ENCODE data around the gene CFAP90. TPM values are rescaled to one million over a fixed set of nuclear protein-coding genes. Genes with fewer than 3 reads are reported as not detected.

CFAP90 gene
- not detected for total RNA-seq
- not detected for total RNA-seq (2013)
- 0 to 0.15 (median 0) reads per million in 29 experiments for total RNA-seq

- Mint-ChIP-seq H3K27ac (no peak within 1 kb of the TSS), H3K4me3 (peak within 1 kb of the TSS; percentile 76 to 83 (median 82)), H3K36me3 (no peaks in the 10 kb centered on the region), H3K27me3 (peaks cover 13 to 24% of the 10 kb centered on the region in 2 donors), H3K9me3 (no peaks in the 10 kb centered on the region), H3K4me1 (peaks cover 16 to 23% (median 21%) of the 10 kb centered on the region in 3 donors)
- WGBS (ENCODE audit: insufficient coverage) = 9% methylated on average over 65 of the region's 76 CpGs
- Histone ChIP-seq H3K9me3 (no peaks in the 10 kb centered on the region), H3K4me1 (ENCODE audit: control insufficient read depth in 1 of 2, extremely low read depth in 1 of 2, insufficient read depth in 2 of 2, low read length in 2 of 2) (peaks cover 3 to 26% of the 10 kb centered on the region in 2 experiments), H3K27me3 (replicated peaks in 1 of 2; ENCODE audit: control insufficient read depth in 2 of 2, extremely low read depth in 1 of 2, insufficient read depth in 2 of 2, low read length in 1 of 2) (peaks cover 7 to 28% of the 10 kb centered on the region in 2 experiments), H3K36me3 (ENCODE audit: control insufficient read depth in 2 of 2, extremely low read depth in 1 of 2, insufficient read depth in 1 of 2, low read length in 1 of 2) (no peaks in the 10 kb centered on the region), H3K4me3 (ENCODE audit: control insufficient read depth in 1 of 2, extremely low read depth in 1 of 2, low read length in 1 of 2) (peak within 1 kb of the TSS; percentile 42 to 69), H3K27ac (ENCODE audit: low read length) (no peak within 1 kb of the TSS)
- POLR2A ChIA-PET = interaction anchor here in 1 of 2 donors (0.6 kb wide), 2 partner anchors 20 to 24 kb away, joined by 4 to 6 read pairs; no protein-coding TSS in a partner anchor
- DNase-seq (peak in 16 of 35 experiments; percentile 3 to 41 (median 14)), ATAC-seq (replicated peaks in 1 of 4) (peak; percentile 46 to 74 (median 54))
- CTCF ChIA-PET = interaction anchor here (0.5 to 0.8 kb wide), 2 partner anchors 22 to 214 kb away, joined by 3 to 4 read pairs; no protein-coding TSS in a partner anchor
Observed at GRCh38 chr5:7850395-7851239, at the start of gene CFAP90. TSS of gene CFAP90 (minus strand) at chr5:7851133. CDS start at chr5:7851021, 112 bp downstream.

GRCh38 chr5:7897014-7897600 is 46.2 kb upstream of the CFAP90 start:
- Histone ChIP-seq H3K27me3 (replicated peaks in 1 of 2; ENCODE audit: control insufficient read depth in 2 of 2, extremely low read depth in 1 of 2, insufficient read depth in 2 of 2, low read length in 1 of 2) (no peaks in the 10 kb centered on the region), H3K4me3 (ENCODE audit: control insufficient read depth in 1 of 2, extremely low read depth in 1 of 2, low read length in 1 of 2) (no peak overlapping the region), H3K36me3 (ENCODE audit: control insufficient read depth in 2 of 2, extremely low read depth in 1 of 2, insufficient read depth in 1 of 2, low read length in 1 of 2) (peaks cover 5 to 87% of the 10 kb centered on the region in 2 donors), H3K9me3 (no peaks in the 10 kb centered on the region), H3K4me1 (ENCODE audit: control insufficient read depth in 1 of 2, extremely low read depth in 1 of 2, insufficient read depth in 2 of 2, low read length in 2 of 2) (no peaks in the 10 kb centered on the region), H3K27ac (ENCODE audit: low read length) (no peak overlapping the region)
- Mint-ChIP-seq H3K4me3 (no peak overlapping the region), H3K36me3 (peaks cover 80% of the 10 kb centered on the region), H3K9me3 (no peaks in the 10 kb centered on the region), H3K4me1 (peaks cover 0 to 3% (median 0%) of the 10 kb centered on the region in 3 donors), H3K27me3 (no peaks in the 10 kb centered on the region), H3K27ac (no peak overlapping the region)
- ChIA-PET CTCF (interaction anchor here (1.1 to 1.6 kb wide), 2 partner anchors 10 to 11 kb away, joined by 3 to 6 read pairs; no protein-coding TSS in a partner anchor), POLR2A (no interaction called here)
- peak in 10 of 35 experiments; percentile 1 to 25 (median 10) for DNase-seq
- WGBS (ENCODE audit: insufficient coverage) = 84% methylated on average over 5 of the region's 5 CpGs
- peak in 1 of 4 experiments; percentile 48 for ATAC-seq (replicated peaks in 1 of 4)

GRCh38 chr5:7894860-7895259 is 43.9 kb upstream of the CFAP90 start:
- H3K27me3 ChIP-seq (replicated peaks in 1 of 2; ENCODE audit: control insufficient read depth in 2 of 2, extremely low read depth in 1 of 2, insufficient read depth in 2 of 2, low read length in 1 of 2) = no peaks in the 10 kb centered on the region
- WGBS (ENCODE audit: insufficient coverage) = no CpG with 5 or more reads among the region's 2 CpGs
- Mint-ChIP-seq H3K4me3 (no peak overlapping the region), H3K27ac (no peak overlapping the region), H3K9me3 (no peaks in the 10 kb centered on the region), H3K4me1 (peaks cover 0 to 3% (median 0%) of the 10 kb centered on the region in 3 donors), H3K27me3 (no peaks in the 10 kb centered on the region), H3K36me3 (peaks cover 78% of the 10 kb centered on the region)
- H3K9me3 ChIP-seq = no peaks in the 10 kb centered on the region
- ATAC-seq (replicated peaks in 1 of 4) (no peak), DNase-seq (no peak)
- POLR2A ChIA-PET = no interaction called here
- H3K36me3 ChIP-seq (ENCODE audit: control insufficient read depth in 2 of 2, extremely low read depth in 1 of 2, insufficient read depth in 1 of 2, low read length in 1 of 2) = peaks cover 8 to 84% of the 10 kb centered on the region in 2 donors
- CTCF ChIA-PET = no interaction called here
- H3K27ac ChIP-seq (ENCODE audit: low read length) = no peak overlapping the region
- no peak overlapping the region for H3K4me3 ChIP-seq (ENCODE audit: control insufficient read depth in 1 of 2, extremely low read depth in 1 of 2, low read length in 1 of 2)
- H3K4me1 ChIP-seq (ENCODE audit: control insufficient read depth in 1 of 2, extremely low read depth in 1 of 2, insufficient read depth in 2 of 2, low read length in 2 of 2) = no peaks in the 10 kb centered on the region

GRCh38 chr5:7894439-7894838 is 43.5 kb upstream of the CFAP90 start:
- CTCF ChIA-PET = no interaction called here
- peaks cover 0 to 3% (median 0%) of the 10 kb centered on the region in 3 donors for H3K4me1 Mint-ChIP-seq
- no peak overlapping the region for H3K4me3 ChIP-seq (ENCODE audit: control insufficient read depth in 1 of 2, extremely low read depth in 1 of 2, low read length in 1 of 2)
- peaks cover 75% of the 10 kb centered on the region for H3K36me3 Mint-ChIP-seq
- WGBS (ENCODE audit: insufficient coverage) = 94% methylated on average over 2 of the region's 5 CpGs
- H3K9me3 Mint-ChIP-seq = no peaks in the 10 kb centered on the region
- H3K27me3 Mint-ChIP-seq = no peaks in the 10 kb centered on the region
- POLR2A ChIA-PET = no interaction called here
- H3K36me3 ChIP-seq (ENCODE audit: control insufficient read depth in 2 of 2, extremely low read depth in 1 of 2, insufficient read depth in 1 of 2, low read length in 1 of 2) = peaks cover 13 to 84% of the 10 kb centered on the region in 2 donors
- no peaks in the 10 kb centered on the region for H3K27me3 ChIP-seq (replicated peaks in 1 of 2; ENCODE audit: control insufficient read depth in 2 of 2, extremely low read depth in 1 of 2, insufficient read depth in 2 of 2, low read length in 1 of 2)
- H3K4me1 ChIP-seq (ENCODE audit: control insufficient read depth in 1 of 2, extremely low read depth in 1 of 2, insufficient read depth in 2 of 2, low read length in 2 of 2) = no peaks in the 10 kb centered on the region
- no peak overlapping the region for H3K27ac ChIP-seq (ENCODE audit: low read length)
- ATAC-seq (replicated peaks in 1 of 4) (no peak), DNase-seq (no peak)
- no peak overlapping the region for H3K4me3 Mint-ChIP-seq
- H3K9me3 ChIP-seq = no peaks in the 10 kb centered on the region
- no peak overlapping the region for H3K27ac Mint-ChIP-seq

- Mint-ChIP-seq H3K4me3 (no peak overlapping the region), H3K27me3 (no peaks in the 10 kb centered on the region), H3K27ac (no peak overlapping the region), H3K9me3 (no peaks in the 10 kb centered on the region), H3K36me3 (peaks cover 58% of the 10 kb centered on the region), H3K4me1 (peaks cover 6 to 9% (median 8%) of the 10 kb centered on the region in 3 donors)
- Histone ChIP-seq H3K36me3 (ENCODE audit: control insufficient read depth in 2 of 2, extremely low read depth in 1 of 2, insufficient read depth in 1 of 2, low read length in 1 of 2) (peaks cover 8 to 63% of the 10 kb centered on the region in 2 donors), H3K4me3 (ENCODE audit: control insufficient read depth in 1 of 2, extremely low read depth in 1 of 2, low read length in 1 of 2) (no peak overlapping the region), H3K27me3 (replicated peaks in 1 of 2; ENCODE audit: control insufficient read depth in 2 of 2, extremely low read depth in 1 of 2, insufficient read depth in 2 of 2, low read length in 1 of 2) (no peaks in the 10 kb centered on the region), H3K27ac (ENCODE audit: low read length) (no peak overlapping the region), H3K9me3 (no peaks in the 10 kb centered on the region), H3K4me1 (ENCODE audit: control insufficient read depth in 1 of 2, extremely low read depth in 1 of 2, insufficient read depth in 2 of 2, low read length in 2 of 2) (no peaks in the 10 kb centered on the region)
- WGBS (ENCODE audit: insufficient coverage) = 94% methylated on average over 7 of the region's 9 CpGs
- CTCF ChIA-PET = interaction anchor here in 1 of 2 donors (1.2 kb wide), 1 partner anchor 13 kb away, joined by 3 read pairs; no protein-coding TSS in a partner anchor
- no peak for DNase-seq
- no peak for ATAC-seq (replicated peaks in 1 of 4)
- POLR2A ChIA-PET = interaction anchor here in 1 of 2 donors (0.6 kb wide), 1 partner anchor 1166 kb away, joined by 10 read pairs; no protein-coding TSS in a partner anchor
Observed at GRCh38 chr5:7888901-7889300, 38.0 kb upstream of the CFAP90 start.

- Histone ChIP-seq H3K4me1 (ENCODE audit: control insufficient read depth in 1 of 2, extremely low read depth in 1 of 2, insufficient read depth in 2 of 2, low read length in 2 of 2) (no peaks in the 10 kb centered on the region), H3K27ac (ENCODE audit: low read length) (no peak overlapping the region), H3K9me3 (no peaks in the 10 kb centered on the region), H3K36me3 (ENCODE audit: control insufficient read depth in 2 of 2, extremely low read depth in 1 of 2, insufficient read depth in 1 of 2, low read length in 1 of 2) (peaks cover 14 to 66% of the 10 kb centered on the region in 2 donors), H3K4me3 (ENCODE audit: control insufficient read depth in 1 of 2, extremely low read depth in 1 of 2, low read length in 1 of 2) (no peak overlapping the region), H3K27me3 (replicated peaks in 1 of 2; ENCODE audit: control insufficient read depth in 2 of 2, extremely low read depth in 1 of 2, insufficient read depth in 2 of 2, low read length in 1 of 2) (no peaks in the 10 kb centered on the region)
- DNase-seq (peak in 1 of 35 experiments; percentile 57), ATAC-seq (replicated peaks in 1 of 4) (no peak)
- no peak overlapping the region for H3K4me3 Mint-ChIP-seq
- H3K27ac Mint-ChIP-seq = no peak overlapping the region
- POLR2A ChIA-PET = interaction anchor here (0.6 to 0.7 kb wide), 2 partner anchors 18 to 27 kb away, joined by 3 to 9 read pairs; partner anchors contain the start of genes FASTKD3 (in 1 of the 2) and MTRR (in 1 of the 2)
- H3K27me3 Mint-ChIP-seq = no peaks in the 10 kb centered on the region
- CTCF ChIA-PET = interaction anchor here (0.6 to 2.9 kb wide), 11 partner anchors 10 to 83 kb away, joined by 3 to 14 read pairs (median 5); partner anchors contain the start of genes FASTKD3 (in 1 of the 2) and MTRR (in 1 of the 2)
- no CpG with 5 or more reads among the region's 7 CpGs for WGBS (ENCODE audit: insufficient coverage)
- no peaks in the 10 kb centered on the region for H3K9me3 Mint-ChIP-seq
- peaks cover 49% of the 10 kb centered on the region for H3K36me3 Mint-ChIP-seq
- peaks cover 7 to 12% (median 11%) of the 10 kb centered on the region in 3 donors for H3K4me1 Mint-ChIP-seq
Observed at GRCh38 chr5:7886849-7887475, 36.0 kb upstream of the CFAP90 start.

All from T-cell (primary cell).